GM18867 (cell line): Measurements from ENCODE around the gene TUBB3.
"Not testable (repeated sequence)": the region's sequence is repeated elsewhere in the genome, so short reads cannot be mapped to it uniquely, and the experiment has no call there.

Experiments used
- ATAC-seq: cut with Tn5 transposase; IDR thresholded peaks from one replicate; pipeline ENCODE4 v1.9.1; 2021; ENCODE audit warnings: mild to moderate bottlenecking, moderate library complexity; ENCODE audit not compliant: unreplicated experiment

TUBB3 gene

DNA sequence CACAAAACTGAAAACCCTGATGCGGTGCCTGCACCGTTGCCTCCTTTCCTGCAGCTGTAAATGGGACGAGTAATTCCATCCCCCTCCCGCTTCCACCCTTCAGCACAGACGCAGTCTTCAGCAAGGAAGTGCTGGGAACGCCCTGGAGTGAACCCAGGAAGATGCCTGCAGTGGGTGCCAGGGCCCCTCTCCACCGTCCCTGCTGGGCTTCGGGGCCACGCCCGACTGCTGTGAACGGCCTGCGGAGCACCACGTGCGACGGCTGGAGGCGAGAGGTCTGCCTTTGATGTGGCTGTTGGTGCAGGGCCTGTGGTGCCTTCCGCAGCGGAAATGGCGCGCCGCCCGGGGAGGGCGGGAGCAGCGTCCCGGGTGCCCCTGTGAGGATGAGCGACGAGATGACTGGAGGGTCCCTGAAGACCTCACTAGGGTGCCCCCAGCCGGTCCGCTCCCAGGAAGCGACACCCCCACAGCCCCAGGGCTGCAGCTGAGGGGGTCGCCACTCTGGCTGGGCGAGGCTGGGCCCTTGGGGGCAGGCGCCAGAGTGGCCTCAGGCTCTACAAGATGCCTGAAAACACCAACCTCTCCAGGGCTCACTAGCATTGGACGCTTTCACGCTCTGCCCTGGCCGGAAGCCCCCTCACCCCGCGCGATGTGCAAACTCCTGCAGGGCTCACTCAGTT lies 5.2 kb upstream of the TUBB3 start:
- peak; percentile 80 for ATAC-seq

DNA sequence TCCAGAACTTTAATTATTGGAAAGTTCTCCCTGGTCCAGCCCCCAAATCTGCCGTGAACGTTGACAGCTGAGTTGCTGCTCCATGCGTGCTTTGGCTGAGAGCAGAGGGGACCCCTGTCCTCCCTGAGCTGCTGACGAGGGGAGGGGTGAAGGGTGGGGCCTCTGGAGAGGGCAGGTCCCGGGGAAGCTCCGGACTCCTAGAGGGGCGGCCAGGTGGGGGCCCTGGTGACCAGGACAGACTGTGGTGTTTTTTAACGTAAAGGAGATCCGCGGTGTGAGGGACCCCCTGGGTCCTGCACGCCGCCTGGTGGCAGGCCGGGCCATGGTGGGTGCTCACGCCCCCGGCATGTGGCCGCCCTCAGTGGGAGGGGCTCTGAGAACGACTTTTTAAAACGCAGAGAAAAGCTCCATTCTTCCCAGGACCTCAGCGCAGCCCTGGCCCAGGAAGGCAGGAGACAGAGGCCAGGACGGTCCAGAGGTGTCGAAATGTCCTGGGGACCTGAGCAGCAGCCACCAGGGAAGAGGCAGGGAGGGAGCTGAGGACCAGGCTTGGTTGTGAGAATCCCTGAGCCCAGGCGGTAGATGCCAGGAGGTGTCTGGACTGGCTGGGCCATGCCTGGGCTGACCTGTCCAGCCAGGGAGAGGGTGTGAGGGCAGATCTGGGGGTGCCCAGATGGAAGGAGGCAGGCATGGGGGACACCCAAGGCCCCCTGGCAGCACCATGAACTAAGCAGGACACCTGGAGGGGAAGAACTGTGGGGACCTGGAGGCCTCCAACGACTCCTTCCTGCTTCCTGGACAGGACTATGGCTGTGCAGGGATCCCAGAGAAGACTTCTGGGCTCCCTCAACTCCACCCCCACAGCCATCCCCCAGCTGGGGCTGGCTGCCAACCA lies 4.4 kb upstream of the TUBB3 start, which contains the start of gene MC1R:
MC1R (plus strand) TSS at position 410 of the 895 bp plus-strand sequence; CDS start at position 807, 397 bp downstream.
- ATAC-seq, result no peak

DNA sequence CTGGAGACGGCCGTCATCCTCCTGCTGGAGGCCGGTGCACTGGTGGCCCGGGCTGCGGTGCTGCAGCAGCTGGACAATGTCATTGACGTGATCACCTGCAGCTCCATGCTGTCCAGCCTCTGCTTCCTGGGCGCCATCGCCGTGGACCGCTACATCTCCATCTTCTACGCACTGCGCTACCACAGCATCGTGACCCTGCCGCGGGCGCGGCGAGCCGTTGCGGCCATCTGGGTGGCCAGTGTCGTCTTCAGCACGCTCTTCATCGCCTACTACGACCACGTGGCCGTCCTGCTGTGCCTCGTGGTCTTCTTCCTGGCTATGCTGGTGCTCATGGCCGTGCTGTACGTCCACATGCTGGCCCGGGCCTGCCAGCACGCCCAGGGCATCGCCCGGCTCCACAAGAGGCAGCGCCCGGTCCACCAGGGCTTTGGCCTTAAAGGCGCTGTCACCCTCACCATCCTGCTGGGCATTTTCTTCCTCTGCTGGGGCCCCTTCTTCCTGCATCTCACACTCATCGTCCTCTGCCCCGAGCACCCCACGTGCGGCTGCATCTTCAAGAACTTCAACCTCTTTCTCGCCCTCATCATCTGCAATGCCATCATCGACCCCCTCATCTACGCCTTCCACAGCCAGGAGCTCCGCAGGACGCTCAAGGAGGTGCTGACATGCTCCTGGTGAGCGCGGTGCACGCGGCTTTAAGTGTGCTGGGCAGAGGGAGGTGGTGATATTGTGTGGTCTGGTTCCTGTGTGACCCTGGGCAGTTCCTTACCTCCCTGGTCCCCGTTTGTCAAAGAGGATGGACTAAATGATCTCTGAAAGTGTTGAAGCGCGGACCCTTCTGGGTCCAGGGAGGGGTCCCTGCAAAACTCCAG lies 3.4 kb upstream of the TUBB3 start:
- no peak for ATAC-seq

DNA sequence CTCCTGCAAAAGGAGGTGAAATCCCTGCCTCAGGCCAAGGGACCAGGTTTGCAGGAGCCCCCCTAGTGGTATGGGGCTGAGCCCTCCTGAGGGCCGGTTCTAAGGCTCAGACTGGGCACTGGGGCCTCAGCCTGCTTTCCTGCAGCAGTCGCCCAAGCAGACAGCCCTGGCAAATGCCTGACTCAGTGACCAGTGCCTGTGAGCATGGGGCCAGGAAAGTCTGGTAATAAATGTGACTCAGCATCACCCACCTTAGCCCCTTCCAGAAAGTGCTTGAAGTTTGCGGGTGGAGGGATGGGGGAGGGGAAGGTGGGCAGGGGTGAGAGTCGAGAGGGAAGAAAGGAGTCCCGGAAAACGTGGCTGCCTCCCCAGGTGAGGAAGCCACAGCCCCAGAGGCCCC lies 2.4 kb upstream of the TUBB3 start:
- ATAC-seq, result no peak

DNA sequence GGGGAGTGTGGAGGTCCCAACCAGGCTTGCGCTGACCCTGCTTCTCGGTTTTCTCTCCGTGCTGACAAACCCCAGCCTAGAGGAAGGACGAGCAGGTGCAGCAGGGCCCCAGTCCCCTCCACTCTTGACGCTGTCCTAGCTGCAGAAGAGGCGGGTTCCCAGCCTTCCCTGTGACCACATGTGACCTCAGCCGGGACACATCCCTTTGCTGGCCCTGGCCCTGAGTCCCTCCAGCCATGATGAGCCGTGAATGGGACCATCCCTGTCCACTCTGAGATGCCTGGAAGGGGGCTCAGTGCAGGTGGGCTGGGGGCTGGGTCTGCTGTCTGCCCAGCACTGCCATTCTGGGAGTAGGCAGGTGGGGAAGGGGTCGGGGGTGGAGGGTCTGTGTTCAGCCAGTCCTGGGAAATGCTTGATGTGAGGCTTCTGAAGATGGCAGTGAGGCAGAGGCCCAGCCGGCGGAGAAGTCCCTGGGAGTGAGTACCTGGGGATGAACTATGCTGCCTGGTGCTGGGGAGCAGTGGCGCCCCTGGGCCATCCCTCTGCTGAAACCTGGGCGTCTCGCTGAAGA lies 1.9 kb upstream of the TUBB3 start:
- ATAC-seq, result no peak

DNA sequence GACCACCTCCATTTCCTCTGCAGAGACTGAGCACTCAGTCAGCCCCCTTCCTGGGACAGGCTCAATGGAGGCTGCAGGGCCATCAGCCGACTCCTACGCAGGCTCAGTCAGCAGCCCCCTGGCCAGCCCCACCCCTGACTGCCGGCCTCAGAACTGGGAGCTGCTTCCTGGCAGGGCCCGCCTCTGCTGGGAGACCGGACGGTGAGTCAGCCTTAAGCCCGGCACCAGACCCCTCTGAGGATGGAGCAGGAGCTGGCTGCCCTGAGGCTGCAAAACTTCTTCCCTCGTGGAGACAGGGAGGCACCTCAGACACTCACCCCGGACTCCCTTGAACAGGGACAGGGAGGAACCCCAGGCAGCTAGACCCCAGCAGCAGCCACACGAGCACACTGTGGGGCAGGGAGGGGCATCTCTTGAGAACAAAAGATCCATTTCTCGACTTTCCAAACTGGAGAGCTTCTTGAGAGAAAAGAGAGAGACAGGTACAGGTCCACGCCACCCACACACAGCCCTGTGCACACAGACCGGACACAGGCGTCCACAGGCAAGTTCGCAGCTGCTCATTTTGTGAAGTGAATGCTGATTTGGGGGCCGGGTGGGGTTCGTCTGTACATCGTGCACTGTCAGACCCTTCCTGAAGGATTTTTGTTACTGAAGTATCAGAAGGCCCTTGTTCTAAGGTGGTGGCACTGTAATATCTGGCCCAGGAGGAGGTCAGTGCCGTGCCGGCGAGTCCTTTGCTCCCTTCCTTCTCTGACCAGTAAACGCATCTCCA lies 1.3 kb upstream of the TUBB3 start:
- no peak for ATAC-seq

DNA sequence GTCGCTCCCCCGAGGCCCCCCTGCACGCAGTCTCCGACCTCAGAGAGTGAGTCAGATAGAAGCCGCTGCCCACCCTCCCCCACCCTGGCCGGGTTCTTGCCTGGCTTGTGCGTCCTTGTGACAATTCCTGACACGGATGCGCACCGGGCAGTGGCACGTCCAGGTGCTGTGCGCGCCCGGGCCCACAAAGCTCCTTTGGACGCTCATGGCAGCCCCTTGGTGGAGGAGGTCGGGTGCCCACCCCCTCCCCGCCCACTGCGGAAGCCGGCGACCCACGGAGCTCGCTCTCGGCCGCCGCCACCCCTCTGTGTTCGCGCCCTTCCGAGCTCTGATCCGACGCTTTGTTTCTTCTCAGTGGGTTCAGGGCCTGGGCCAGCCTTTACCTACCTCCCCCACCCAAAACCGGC lies 662 bp upstream of the TUBB3 start:
- ATAC-seq, result no peak

DNA sequence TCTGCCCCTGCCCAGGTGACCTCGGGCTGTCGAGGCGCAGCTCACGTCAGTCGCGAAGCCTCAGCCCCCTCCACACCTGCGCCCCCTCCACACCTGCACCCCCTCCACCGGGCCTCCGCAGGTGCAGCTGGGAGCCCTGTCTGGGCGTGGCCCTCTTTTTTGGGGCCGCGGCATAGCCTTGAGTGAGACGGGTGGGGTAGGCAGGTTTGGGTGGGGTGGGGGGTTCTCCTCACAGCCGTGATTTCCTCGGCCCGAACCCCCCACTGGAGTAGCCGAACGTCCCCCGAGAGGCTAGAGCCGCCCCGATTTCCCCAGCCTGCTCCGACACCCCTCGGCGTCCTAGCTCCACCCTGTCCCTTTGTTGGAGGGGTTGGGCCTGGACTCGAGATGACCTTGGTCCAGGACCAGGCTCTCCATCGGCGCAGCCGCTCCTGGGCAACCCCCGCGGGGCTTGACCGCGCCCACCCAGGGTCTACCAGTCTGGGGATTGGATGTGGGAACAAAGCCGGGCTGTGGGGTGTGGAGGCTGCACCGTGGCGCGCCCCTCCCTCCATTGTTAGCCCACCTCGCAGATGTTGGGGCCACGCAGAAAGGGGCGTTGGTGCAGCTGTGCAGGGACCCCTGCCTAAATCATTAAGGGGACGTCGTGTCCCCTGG lies 626 bp downstream of the TUBB3 start:
- no peak for ATAC-seq

DNA sequence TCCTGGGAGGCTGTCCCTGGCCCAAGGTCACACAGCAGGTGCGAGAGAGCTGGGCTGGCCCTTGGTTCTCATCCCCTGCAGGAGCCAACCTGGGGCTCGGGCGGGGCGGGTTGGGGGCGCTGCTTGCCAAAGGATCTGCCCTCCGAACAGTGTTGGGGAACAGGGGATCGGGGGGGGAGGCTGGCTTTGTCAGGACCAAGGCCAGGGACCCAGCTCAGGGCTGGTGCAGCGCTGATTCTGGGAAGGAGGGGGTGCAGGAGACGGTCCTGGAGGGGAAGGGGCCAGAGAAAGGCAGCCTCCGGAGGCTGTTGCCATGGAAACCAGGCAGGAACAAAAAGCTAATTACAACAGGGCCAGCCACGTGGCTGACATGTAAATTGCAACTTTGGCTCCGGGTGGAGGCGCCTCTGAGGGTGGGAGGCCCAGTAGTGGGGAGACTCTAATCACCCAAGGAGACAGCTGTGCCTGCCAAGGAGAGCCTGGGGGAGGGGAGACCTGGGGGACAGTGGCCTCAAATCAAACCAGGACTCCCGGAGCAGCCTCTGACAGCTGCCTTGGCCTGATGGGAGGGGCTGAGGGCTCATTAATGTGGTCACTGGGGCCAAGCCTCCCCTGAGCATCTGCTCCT lies 1.3 kb downstream of the TUBB3 start:
- ATAC-seq, result no peak

DNA sequence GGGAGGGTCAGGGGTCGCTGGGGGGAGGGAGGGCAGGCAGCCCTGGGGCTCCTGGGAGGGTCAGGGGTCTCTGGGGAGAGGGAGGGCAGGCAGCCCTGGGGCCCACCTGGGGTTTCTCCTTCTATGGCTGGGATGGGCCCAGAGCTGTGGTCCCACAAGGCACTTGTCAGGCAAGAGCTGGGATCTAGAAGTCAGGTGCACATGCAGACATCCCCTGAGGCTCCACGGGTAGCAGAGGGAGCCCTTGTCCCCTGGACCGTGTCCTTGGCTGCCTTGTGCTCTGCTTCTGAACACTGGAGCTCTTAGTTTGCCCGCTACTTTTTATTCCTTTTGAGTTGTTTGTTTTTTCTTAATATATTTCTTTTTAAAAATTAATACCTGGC lies 1.8 kb downstream of the TUBB3 start:
- ATAC-seq, result no peak

DNA sequence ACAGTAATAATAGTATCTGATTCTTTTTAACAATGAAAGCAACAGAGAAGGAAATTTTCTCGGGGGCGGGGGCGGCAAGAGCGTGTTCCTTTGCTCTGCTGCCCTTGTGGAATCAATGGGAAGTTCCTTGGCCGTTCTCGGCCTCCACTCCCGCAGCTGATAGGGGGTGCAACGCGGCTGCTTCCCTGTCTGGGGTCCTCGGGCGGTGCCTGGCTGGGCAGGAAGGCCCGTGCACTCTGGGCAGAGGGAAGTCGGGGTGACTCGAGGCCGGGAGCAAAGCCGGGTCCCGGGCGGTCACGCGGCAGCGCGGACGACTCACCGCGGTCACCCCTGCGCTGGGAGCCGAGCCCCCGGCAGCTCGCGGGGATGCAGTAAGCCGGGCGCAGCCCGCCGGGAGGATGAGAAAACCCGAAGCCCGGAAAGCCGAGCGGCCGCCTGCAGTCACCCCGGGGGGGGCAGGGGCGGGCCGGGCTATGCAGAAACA lies 2.5 kb downstream of the TUBB3 start:
- peak; percentile 22 for ATAC-seq

DNA sequence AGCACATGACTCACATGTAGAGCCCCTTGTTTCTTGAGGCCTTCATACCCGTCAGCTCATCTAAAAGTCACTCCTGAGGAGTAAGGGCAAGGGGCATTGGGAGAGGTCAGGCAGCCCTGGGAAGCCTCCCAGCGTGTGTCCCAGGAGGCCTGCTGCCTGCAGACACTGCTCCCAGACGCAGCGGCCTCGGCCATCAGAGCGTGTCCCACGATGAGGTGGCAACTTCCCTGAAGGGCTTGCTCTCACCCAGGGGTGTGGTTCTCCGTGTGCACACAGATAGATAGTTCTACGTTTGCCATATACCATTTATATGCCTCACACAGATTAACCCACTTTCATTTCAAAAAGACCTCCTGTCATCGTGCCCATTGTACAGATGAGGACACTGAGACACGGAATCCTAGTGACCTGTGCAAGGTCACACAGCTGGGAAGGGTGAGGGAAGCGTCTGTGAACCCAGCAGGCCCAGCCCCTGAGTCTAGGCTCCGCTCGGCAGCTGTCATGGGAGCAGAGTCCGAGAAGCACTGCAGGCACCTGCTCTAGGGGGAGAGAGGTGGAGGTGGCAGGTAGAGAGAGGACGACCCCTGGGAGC lies 8.3 kb downstream of the TUBB3 start:
- no peak for ATAC-seq

DNA sequence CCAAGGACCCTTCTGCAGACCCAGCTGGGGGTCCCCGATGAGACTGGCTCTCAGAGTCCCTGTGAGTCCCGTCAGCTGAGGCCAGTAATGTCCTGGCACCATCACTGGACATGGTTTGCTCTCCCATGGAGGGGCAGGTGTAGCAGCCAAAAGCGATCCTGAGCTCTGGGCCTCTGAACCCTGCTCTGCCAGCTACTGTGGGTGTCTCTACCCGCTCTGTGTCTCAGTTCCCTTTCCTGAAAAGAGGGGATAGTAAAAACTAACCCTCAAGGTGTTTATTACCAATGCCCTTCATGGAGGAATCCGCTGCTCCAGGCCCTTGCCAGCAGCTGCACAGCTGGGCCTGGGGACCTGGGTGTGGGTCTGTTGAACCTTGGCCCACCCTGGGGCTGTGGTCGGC lies 8.8 kb downstream of the TUBB3 start:
- no peak for ATAC-seq

DNA sequence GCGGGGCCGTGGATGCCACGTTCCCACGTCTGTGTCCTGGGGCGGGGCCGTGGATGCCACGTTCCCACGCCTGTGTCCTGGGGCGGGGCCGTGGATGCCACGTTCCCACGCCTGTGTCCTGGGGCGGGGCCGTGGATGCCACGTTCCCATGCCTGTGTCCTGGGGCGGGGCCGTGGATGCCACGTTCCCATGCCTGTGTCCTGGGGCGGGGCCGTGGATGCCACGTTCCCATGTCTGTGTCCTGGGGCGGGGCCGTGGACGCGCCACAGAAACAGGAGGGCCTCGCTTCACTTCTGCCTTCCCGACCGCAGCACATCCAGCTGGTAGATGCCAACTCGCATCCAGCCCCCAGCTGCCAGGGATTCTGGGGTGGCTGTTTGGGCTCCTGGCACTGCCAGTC lies 10.9 kb downstream of the TUBB3 start:
- ATAC-seq, result not testable (repeated sequence)

DNA sequence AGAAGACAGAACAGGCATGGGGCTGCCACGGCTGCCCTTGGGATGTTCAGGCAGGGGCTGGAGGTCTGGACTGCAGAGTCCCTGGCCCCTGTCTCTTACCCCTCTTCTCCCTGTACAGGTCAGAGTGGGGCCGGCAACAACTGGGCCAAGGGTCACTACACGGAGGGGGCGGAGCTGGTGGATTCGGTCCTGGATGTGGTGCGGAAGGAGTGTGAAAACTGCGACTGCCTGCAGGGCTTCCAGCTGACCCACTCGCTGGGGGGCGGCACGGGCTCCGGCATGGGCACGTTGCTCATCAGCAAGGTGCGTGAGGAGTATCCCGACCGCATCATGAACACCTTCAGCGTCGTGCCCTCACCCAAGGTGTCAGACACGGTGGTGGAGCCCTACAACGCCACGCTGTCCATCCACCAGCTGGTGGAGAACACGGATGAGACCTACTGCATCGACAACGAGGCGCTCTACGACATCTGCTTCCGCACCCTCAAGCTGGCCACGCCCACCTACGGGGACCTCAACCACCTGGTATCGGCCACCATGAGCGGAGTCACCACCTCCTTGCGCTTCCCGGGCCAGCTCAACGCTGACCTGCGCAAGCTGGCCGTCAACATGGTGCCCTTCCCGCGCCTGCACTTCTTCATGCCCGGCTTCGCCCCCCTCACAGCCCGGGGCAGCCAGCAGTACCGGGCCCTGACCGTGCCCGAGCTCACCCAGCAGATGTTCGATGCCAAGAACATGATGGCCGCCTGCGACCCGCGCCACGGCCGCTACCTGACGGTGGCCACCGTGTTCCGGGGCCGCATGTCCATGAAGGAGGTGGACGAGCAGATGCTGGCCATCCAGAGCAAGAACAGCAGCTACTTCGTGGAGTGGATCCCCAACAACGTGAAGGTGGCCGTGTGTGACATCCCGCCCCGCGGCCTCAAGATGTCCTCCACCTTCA lies 11.7 kb downstream of the TUBB3 start:
- ATAC-seq, result no peak

DNA sequence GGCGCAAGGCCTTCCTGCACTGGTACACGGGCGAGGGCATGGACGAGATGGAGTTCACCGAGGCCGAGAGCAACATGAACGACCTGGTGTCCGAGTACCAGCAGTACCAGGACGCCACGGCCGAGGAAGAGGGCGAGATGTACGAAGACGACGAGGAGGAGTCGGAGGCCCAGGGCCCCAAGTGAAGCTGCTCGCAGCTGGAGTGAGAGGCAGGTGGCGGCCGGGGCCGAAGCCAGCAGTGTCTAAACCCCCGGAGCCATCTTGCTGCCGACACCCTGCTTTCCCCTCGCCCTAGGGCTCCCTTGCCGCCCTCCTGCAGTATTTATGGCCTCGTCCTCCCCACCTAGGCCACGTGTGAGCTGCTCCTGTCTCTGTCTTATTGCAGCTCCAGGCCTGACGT lies 12.5 kb downstream of the TUBB3 start:
- not testable (repeated sequence) for ATAC-seq

DNA sequence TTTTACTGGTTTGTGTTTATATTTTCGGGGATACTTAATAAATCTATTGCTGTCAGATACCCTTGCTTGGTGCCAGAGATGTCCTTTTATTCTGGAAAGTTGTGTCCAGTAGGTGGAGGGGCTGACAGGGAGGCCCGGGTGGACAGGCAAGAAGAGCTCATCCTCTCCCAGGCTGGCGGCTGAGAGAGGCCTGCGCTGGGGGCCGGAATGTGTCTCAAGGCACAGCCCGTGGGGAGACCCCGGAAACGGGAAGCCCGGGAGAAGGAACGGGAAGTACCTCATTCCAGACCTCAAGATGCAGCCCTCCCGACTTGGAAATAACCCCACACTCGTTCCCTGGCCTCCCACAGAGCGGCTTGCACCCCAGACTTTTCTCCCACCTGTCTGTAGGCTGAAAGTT lies 12.9 kb downstream of the TUBB3 start:
- ATAC-seq, result no peak

DNA sequence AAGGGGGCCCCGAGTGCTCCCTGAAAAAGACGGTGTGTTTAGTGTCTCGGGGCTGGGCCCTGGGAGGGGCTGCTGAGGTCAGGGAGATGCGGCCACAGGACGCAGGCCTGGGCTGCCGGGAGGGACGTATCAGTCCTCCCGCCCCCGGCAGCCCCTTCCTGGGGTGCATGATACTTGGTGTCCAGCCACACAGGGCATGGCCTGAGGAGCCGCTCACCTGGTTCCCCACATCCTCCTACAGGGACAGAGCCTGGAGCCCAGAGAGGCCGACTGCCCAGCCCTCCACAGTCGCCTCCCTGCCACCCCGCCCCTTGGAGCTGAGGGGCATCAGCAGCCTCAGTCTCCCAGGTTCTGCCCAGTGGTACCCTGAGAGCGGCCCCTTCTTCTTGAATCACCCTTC lies 13.4 kb downstream of the TUBB3 start:
- no peak for ATAC-seq
